Natural killer cell treated with Interleukin-12 subunit alpha and Interleukin-12 subunit beta and Interleukin-15 and Interleukin-18, amount 100 ng/mL, for 72 hours (primary cell): ENCODE data around the gene PROCA1. TPM values are rescaled to one million over a fixed set of nuclear protein-coding genes. Genes with fewer than 3 reads are reported as not detected.

Experiments
- ATAC-seq, 2 donors: fragments of 150-1000 bp; cut with Tn5 transposase in 1 of 2; sonication (Bioruptor Pico), chemical (Tn5 transposase) in 1 of 2; 2 replicates each; pipeline ENCODE4 v1.10.0; 2021
- DNase-seq: peaks from one replicate; pipeline ENCODE4 v3.0.0; 2022; ENCODE audit warnings: low spot score
- H3K27ac Mint-ChIP-seq, 2 donors: 1 replicate in 1 of 2; 2 replicates in 1 of 2; pipeline ENCODE4 v1.8.0; 2022; ENCODE audit warnings: mixed read lengths in 2 of 2, mild to moderate bottlenecking in 1 of 2, moderate library complexity in 1 of 2
- H3K27me3 Mint-ChIP-seq, 2 donors: 1 replicate in 1 of 2; 2 replicates in 1 of 2; pipeline ENCODE4 v1.8.0; 2022; ENCODE audit warnings: mixed read lengths in 2 of 2
- H3K36me3 Mint-ChIP-seq: one replicate; pipeline ENCODE4 v1.8.0; 2022; ENCODE audit warnings: mixed read lengths
- H3K4me1 Mint-ChIP-seq, 2 donors: 1 replicate in 1 of 2; 2 replicates in 1 of 2; pipeline ENCODE4 v1.8.0; 2022; ENCODE audit warnings: low read depth in 2 of 2, mixed read lengths in 2 of 2, mild to moderate bottlenecking in 1 of 2
- H3K4me3 Mint-ChIP-seq: one replicate; pipeline ENCODE4 v1.8.0; 2022; ENCODE audit warnings: mixed read lengths
- H3K9me3 Mint-ChIP-seq: 2 replicates; pipeline ENCODE4 v1.8.0; 2022; ENCODE audit warnings: mixed read lengths
- total RNA-seq, 2 donors: library from RNA; stranded (reverse); gene quantifications; one replicate each; pipeline ENCODE4 v1.2.3, GENCODE V29; 2022

PROCA1 gene
- total RNA-seq, 2 donors from 2014 or later = 3.7 to 4.6 TPM

- no peak for DNase-seq
- H3K27me3 Mint-ChIP-seq = no peaks in the 10 kb centered on the region
- no peaks in the 10 kb centered on the region for H3K9me3 Mint-ChIP-seq
- H3K4me3 Mint-ChIP-seq = no peak overlapping the region
- no peaks in the 10 kb centered on the region for H3K36me3 Mint-ChIP-seq
- H3K4me1 Mint-ChIP-seq = peaks cover 0 to 5% of the 10 kb centered on the region in 2 donors
- ATAC-seq = no peak
- no peak overlapping the region for H3K27ac Mint-ChIP-seq
Measured at GRCh38 chr17:28747801-28748750, 36.4 kb upstream of the PROCA1 start.

GRCh38 chr17:28747051-28747691 is 35.5 kb upstream of the PROCA1 start:
- Mint-ChIP-seq H3K4me1 (peaks cover 0 to 5% of the 10 kb centered on the region in 2 donors), H3K9me3 (no peaks in the 10 kb centered on the region), H3K27me3 (no peaks in the 10 kb centered on the region), H3K36me3 (no peaks in the 10 kb centered on the region), H3K27ac (no peak overlapping the region), H3K4me3 (no peak overlapping the region)
- ATAC-seq (no peak), DNase-seq (no peak)

- Mint-ChIP-seq H3K4me3 (peak overlapping the region; percentile 88), H3K27ac (peak overlapping the region in 1 of 2 donors; percentile 75), H3K27me3 (no peaks in the 10 kb centered on the region), H3K4me1 (peaks cover 0 to 5% of the 10 kb centered on the region in 2 donors), H3K36me3 (no peaks in the 10 kb centered on the region), H3K9me3 (no peaks in the 10 kb centered on the region)
- DNase-seq (no peak), ATAC-seq (no peak)
Measured at GRCh38 chr17:28746611-28747050, 34.9 kb upstream of the PROCA1 start.

GRCh38 chr17:28745786-28746411 is 34.2 kb upstream of the PROCA1 start:
- H3K4me3 Mint-ChIP-seq = peak overlapping the region; percentile 88
- no peaks in the 10 kb centered on the region for H3K27me3 Mint-ChIP-seq
- no peaks in the 10 kb centered on the region for H3K9me3 Mint-ChIP-seq
- H3K27ac Mint-ChIP-seq = peak overlapping the region in 1 of 2 donors; percentile 75
- peaks cover 0 to 5% of the 10 kb centered on the region in 2 donors for H3K4me1 Mint-ChIP-seq
- DNase-seq (no peak), ATAC-seq (no peak)
- no peaks in the 10 kb centered on the region for H3K36me3 Mint-ChIP-seq

GRCh38 chr17:28744972-28745785 is 33.5 kb upstream of the PROCA1 start:
- peak in 1 of 2 donors; percentile 5 for ATAC-seq
- Mint-ChIP-seq H3K27ac (peak overlapping the region; percentile 67 to 75), H3K36me3 (no peaks in the 10 kb centered on the region)

GRCh38 chr17:28744104-28744971 is 32.6 kb upstream of the PROCA1 start:
- Mint-ChIP-seq H3K9me3 (no peaks in the 10 kb centered on the region), H3K27ac (peak overlapping the region; percentile 67 to 75), H3K4me1 (peaks cover 0 to 5% of the 10 kb centered on the region in 2 donors), H3K27me3 (no peaks in the 10 kb centered on the region), H3K4me3 (peak overlapping the region; percentile 88), H3K36me3 (no peaks in the 10 kb centered on the region)
- DNase-seq (no peak), ATAC-seq (peak; percentile 60 to 75)

More at GRCh38 chr17:28744972-28745785, 33.5 kb upstream of the PROCA1 start:
- Mint-ChIP-seq H3K9me3 (no peaks in the 10 kb centered on the region), H3K4me3 (peak overlapping the region; percentile 88), H3K4me1 (peaks cover 0 to 5% of the 10 kb centered on the region in 2 donors), H3K27me3 (no peaks in the 10 kb centered on the region)
- DNase-seq = no peak

GRCh38 chr17:28743243-28744103 is 31.8 kb upstream of the PROCA1 start, which contains the start of gene TRAF4:
TSS of gene TRAF4 (plus strand) at chr17:28744011. CDS start at chr17:28744113, 102 bp downstream.
- peak; percentile 94 to 95 for ATAC-seq
- DNase-seq = peak; percentile 83
- H3K4me3 Mint-ChIP-seq = peak within 1 kb of the TSS; percentile 88
- peaks cover 0 to 9% of the 10 kb centered on the region in 2 donors for H3K4me1 Mint-ChIP-seq
- H3K36me3 Mint-ChIP-seq = no peaks in the 10 kb centered on the region
- H3K9me3 Mint-ChIP-seq = no peaks in the 10 kb centered on the region
- no peaks in the 10 kb centered on the region for H3K27me3 Mint-ChIP-seq
- peak within 1 kb of the TSS; percentile 67 to 75 for H3K27ac Mint-ChIP-seq

- H3K27ac Mint-ChIP-seq = no peak overlapping the region
- H3K36me3 Mint-ChIP-seq = no peaks in the 10 kb centered on the region
- no peak overlapping the region for H3K4me3 Mint-ChIP-seq
- no peak for DNase-seq
- H3K9me3 Mint-ChIP-seq = no peaks in the 10 kb centered on the region
- no peaks in the 10 kb centered on the region for H3K27me3 Mint-ChIP-seq
- peaks cover 0 to 9% of the 10 kb centered on the region in 2 donors for H3K4me1 Mint-ChIP-seq
- ATAC-seq = no peak
Measured at GRCh38 chr17:28741358-28742349, 30.0 kb upstream of the PROCA1 start.

GRCh38 chr17:28740406-28741357 is 29.0 kb upstream of the PROCA1 start:
- Mint-ChIP-seq H3K27me3 (no peaks in the 10 kb centered on the region), H3K27ac (no peak overlapping the region), H3K4me3 (no peak overlapping the region), H3K4me1 (peaks cover 0 to 9% of the 10 kb centered on the region in 2 donors), H3K36me3 (no peaks in the 10 kb centered on the region), H3K9me3 (no peaks in the 10 kb centered on the region)
- no peak for DNase-seq
- no peak for ATAC-seq
